ENCODE measurements around the gene ABCA7. TPM values are rescaled to one million over a fixed set of nuclear protein-coding genes. Genes with fewer than 3 reads are reported as not detected.

The ABCA7 gene
- total and polyA plus RNA-seq, 2 experiments from 2014 or later = 17.8 to 26.8 TPM

DNA sequence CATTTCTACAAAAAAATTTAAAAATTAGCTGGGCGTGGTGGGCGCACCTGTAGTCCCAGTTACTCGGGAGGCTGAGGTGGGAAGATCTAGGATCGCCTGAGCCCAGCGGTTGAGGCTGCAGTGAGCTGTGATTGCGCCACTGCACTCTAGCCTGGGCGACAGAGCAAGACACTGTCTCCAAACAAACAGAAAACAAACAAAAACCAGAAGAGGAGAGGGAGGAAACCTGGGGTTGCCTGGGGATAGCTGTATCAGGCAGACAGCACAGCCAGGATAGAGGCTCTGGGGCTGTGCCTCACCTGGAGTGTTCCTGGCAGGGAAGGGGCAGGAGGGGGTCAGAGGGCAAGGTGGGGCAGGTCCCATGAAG, 57.9 kb downstream of the ABCA7 start:
- Histone ChIP-seq H3K9me3 (ENCODE audit: low read depth) (no peaks in the 10 kb centered on the region), H3K9me2 (replicated peaks; ENCODE audit: insufficient read depth) (no peaks in the 10 kb centered on the region), H3K36me3 (replicated peaks; ENCODE audit: insufficient read depth, low read depth) (no peaks in the 10 kb centered on the region), H3K4me3 (no peak overlapping the region), H3K79me2 (peaks cover 23% of the 10 kb centered on the region), H3K27ac (peak overlapping the region; percentile 92), H3K4me2 (peak overlapping the region; percentile 56), H2AFZ (no peak overlapping the region), H4K20me1 (ENCODE audit: insufficient read depth, poor library complexity, severe bottlenecking) (peaks cover 12% of the 10 kb centered on the region), H3K27me3 (no peaks in the 10 kb centered on the region), H3K4me1 (ENCODE audit: insufficient read depth) (peaks cover 41% of the 10 kb centered on the region)
- TF ChIP-seq EZH2 (IDR thresholded peaks at IDR 0.05; ENCODE audit: borderline replicate concordance) (no peak), CTCF (IDR thresholded peaks at IDR 0.05; ENCODE audit: poor library complexity) (no peak), EZH2phosphoT487 (IDR thresholded peaks at IDR 0.05; ENCODE audit: low read depth, severe bottlenecking, unreplicated experiment) (no peak)
- WGBS (ENCODE audit: low lambda C conversion rate, missing lambda C conversion rate) = 56% methylated on average over 7 of the region's 7 CpGs
- DNase-seq (ENCODE audit: low spot score) = no peak

- no peaks in the 10 kb centered on the region for H3K9me2 ChIP-seq (replicated peaks; ENCODE audit: insufficient read depth)
- peaks cover 47% of the 10 kb centered on the region for H3K4me1 ChIP-seq (ENCODE audit: insufficient read depth)
- H3K27me3 ChIP-seq = no peaks in the 10 kb centered on the region
- H3K4me2 ChIP-seq = peak overlapping the region; percentile 56
- no peaks in the 10 kb centered on the region for H3K36me3 ChIP-seq (replicated peaks; ENCODE audit: insufficient read depth, low read depth)
- H4K20me1 ChIP-seq (ENCODE audit: insufficient read depth, poor library complexity, severe bottlenecking) = peaks cover 11% of the 10 kb centered on the region
- WGBS (ENCODE audit: low lambda C conversion rate, missing lambda C conversion rate) = 50% methylated on average over 14 of the region's 15 CpGs
- no peak overlapping the region for H3K4me3 ChIP-seq
- no peak overlapping the region for H2AFZ ChIP-seq
- H3K79me2 ChIP-seq = peaks cover 16% of the 10 kb centered on the region
- peak overlapping the region; percentile 92 for H3K27ac ChIP-seq
- no peak for TF ChIP-seq EZH2 (IDR thresholded peaks at IDR 0.05; ENCODE audit: borderline replicate concordance)
- no peak for TF ChIP-seq CTCF (IDR thresholded peaks at IDR 0.05; ENCODE audit: poor library complexity)
- TF ChIP-seq EZH2phosphoT487 (IDR thresholded peaks at IDR 0.05; ENCODE audit: low read depth, severe bottlenecking, unreplicated experiment) = no peak
- DNase-seq (ENCODE audit: low spot score) = peak; percentile 80
- no peaks in the 10 kb centered on the region for H3K9me3 ChIP-seq (ENCODE audit: low read depth)
These were observed 58.5 kb downstream of the ABCA7 start for GRCh38 chr19:1098177-1099051.

DNA sequence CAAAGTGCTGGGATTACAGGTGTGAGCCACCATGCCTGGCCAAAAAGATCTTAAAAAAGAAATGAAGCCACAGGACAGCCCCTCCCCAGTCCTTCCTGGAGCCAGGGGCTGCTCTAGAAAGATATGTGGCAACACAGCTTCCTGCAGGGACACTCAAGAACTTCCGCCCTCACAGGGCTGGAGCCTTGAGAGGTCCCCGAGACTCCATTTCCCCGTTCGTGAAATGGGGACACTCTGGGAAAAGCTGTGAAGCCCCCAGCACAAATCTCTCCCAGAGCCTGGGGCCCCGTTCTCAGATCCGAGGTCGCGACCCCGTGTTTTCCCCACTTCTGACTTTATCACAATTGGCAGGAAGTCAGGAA, 61.4 kb downstream of the ABCA7 start:
- no peak for TF ChIP-seq EZH2phosphoT487 (IDR thresholded peaks at IDR 0.05; ENCODE audit: low read depth, severe bottlenecking, unreplicated experiment)
- TF ChIP-seq CTCF (IDR thresholded peaks at IDR 0.05; ENCODE audit: poor library complexity) = no peak
- no peak for TF ChIP-seq EZH2 (IDR thresholded peaks at IDR 0.05; ENCODE audit: borderline replicate concordance)
- H3K9me2 ChIP-seq (replicated peaks; ENCODE audit: insufficient read depth) = no peaks in the 10 kb centered on the region
- H3K79me2 ChIP-seq = peaks cover 16% of the 10 kb centered on the region
- H3K4me1 ChIP-seq (ENCODE audit: insufficient read depth) = peaks cover 48% of the 10 kb centered on the region
- peak overlapping the region; percentile 36 for H2AFZ ChIP-seq
- DNase-seq (ENCODE audit: low spot score) = no peak
- no peaks in the 10 kb centered on the region for H3K9me3 ChIP-seq (ENCODE audit: low read depth)
- no peak overlapping the region for H3K4me3 ChIP-seq
- peaks cover 13% of the 10 kb centered on the region for H4K20me1 ChIP-seq (ENCODE audit: insufficient read depth, poor library complexity, severe bottlenecking)
- no peaks in the 10 kb centered on the region for H3K36me3 ChIP-seq (replicated peaks; ENCODE audit: insufficient read depth, low read depth)
- peak overlapping the region; percentile 97 for H3K27ac ChIP-seq
- 54% methylated on average over 9 of the region's 9 CpGs for WGBS (ENCODE audit: low lambda C conversion rate, missing lambda C conversion rate)
- no peaks in the 10 kb centered on the region for H3K27me3 ChIP-seq
- H3K4me2 ChIP-seq = peak overlapping the region; percentile 55

Data from hepatocyte (in vitro differentiated cells).